Activated naive CD4-positive, alpha-beta T cell treated with anti-CD3 and anti-CD28 coated beads for 36 hours (primary cell): Measurements from ENCODE around the gene SLC12A4. TPM values are rescaled to one million over a fixed set of nuclear protein-coding genes. Genes with fewer than 3 reads are reported as not detected.
A peak's percentile ranks its signal among the peaks of the same experiment; 100 is the strongest.

Experiments
- CTCF ChIA-PET: fragments of 350-600 bp; sonication (Branson Sonifier 250); formaldehyde crosslinking; loops from one replicate; lab custom pipeline; 2021; ENCODE audit warnings: antibody characterized with exemption; lab: Charles Lee
- DNase-seq: peaks from one replicate; pipeline ENCODE4 v3.0.0-alpha.2; 2020
- H3K27ac Mint-ChIP-seq: one replicate; pipeline ENCODE4 v1.8.0; 2021; ENCODE audit warnings: mild to moderate bottlenecking, mixed read lengths
- H3K27me3 Mint-ChIP-seq: one replicate; pipeline ENCODE4 v1.8.0; 2021; ENCODE audit warnings: low read depth, mixed read lengths
- H3K36me3 Mint-ChIP-seq: one replicate; pipeline ENCODE4 v1.8.0; 2021; ENCODE audit warnings: low read depth, mixed read lengths
- H3K4me1 Mint-ChIP-seq: one replicate; pipeline ENCODE4 v1.8.0; 2021; ENCODE audit warnings: low read depth, mixed read lengths
- H3K4me3 Mint-ChIP-seq: one replicate; pipeline ENCODE4 v1.8.0; 2021; ENCODE audit warnings: mild to moderate bottlenecking, moderate library complexity, mixed read lengths
- H3K9me3 Mint-ChIP-seq: one replicate; pipeline ENCODE4 v1.8.0; 2021; ENCODE audit warnings: mixed read lengths
- intact Hi-C: fragments of 100-400 bp; cut with micrococcal nuclease; formaldehyde crosslinking; loops from one replicate; pipeline ENCODE4 v1.15.1; 2023
- total RNA-seq, 2 experiments: library from RNA; stranded (reverse); gene quantifications; one replicate each; pipeline ENCODE4 v1.2.3, GENCODE V29; 2021

The SLC12A4 gene
- total RNA-seq, 2 experiments from 2014 or later: 24.3 to 28.9 TPM

GRCh38 chr16:67967183-67967957 is 1.1 kb downstream of the SLC12A4 start:
- H3K4me1 Mint-ChIP-seq: peaks cover 10% of the 10 kb centered on the region

GRCh38 chr16:67966549-67967182 is 1.8 kb downstream of the SLC12A4 start:
- intact Hi-C loops: no loop called here
- CTCF ChIA-PET: interaction anchor here (0.6 to 1.4 kb wide), 3 partner anchors 74 to 93 kb away, joined by 3 to 4 read pairs (median 3); no protein-coding TSS in a partner anchor
- H3K4me3 Mint-ChIP-seq: peak overlapping the region; percentile 97
- H3K9me3 Mint-ChIP-seq: no peaks in the 10 kb centered on the region
- no peaks in the 10 kb centered on the region for H3K27me3 Mint-ChIP-seq
- H3K4me1 Mint-ChIP-seq: peaks cover 10% of the 10 kb centered on the region
- H3K27ac Mint-ChIP-seq: no peak overlapping the region
- peaks cover 3% of the 10 kb centered on the region for H3K36me3 Mint-ChIP-seq
- DNase-seq: no peak

More at GRCh38 chr16:67967183-67967957, 1.1 kb downstream of the SLC12A4 start:
- peak overlapping the region; percentile 97 for H3K4me3 Mint-ChIP-seq
- peaks cover 3% of the 10 kb centered on the region for H3K36me3 Mint-ChIP-seq
- H3K27ac Mint-ChIP-seq: peak overlapping the region; percentile 78
- peak; percentile 50 for DNase-seq
- intact Hi-C loops: no loop called here
- H3K9me3 Mint-ChIP-seq: no peaks in the 10 kb centered on the region
- no peaks in the 10 kb centered on the region for H3K27me3 Mint-ChIP-seq
- CTCF ChIA-PET: interaction anchor here (1.1 to 1.4 kb wide), 2 partner anchors 73 to 84 kb away, joined by 3 to 4 read pairs; no protein-coding TSS in a partner anchor

GRCh38 chr16:67965668-67966548 is 2.5 kb downstream of the SLC12A4 start:
- H3K4me3 Mint-ChIP-seq: no peak overlapping the region

GRCh38 chr16:67964477-67965131 is 3.8 kb downstream of the SLC12A4 start:
- Mint-ChIP-seq H3K4me1 (peaks cover 10% of the 10 kb centered on the region), H3K27ac (no peak overlapping the region), H3K36me3 (peaks cover 3% of the 10 kb centered on the region), H3K9me3 (no peaks in the 10 kb centered on the region), H3K4me3 (no peak overlapping the region), H3K27me3 (no peaks in the 10 kb centered on the region)
- intact Hi-C loops: no loop called here
- no peak for DNase-seq
- CTCF ChIA-PET: interaction anchor here (1.2 to 1.4 kb wide), 2 partner anchors 22 to 76 kb away, joined by 3 to 5 read pairs; no protein-coding TSS in a partner anchor

More at GRCh38 chr16:67965668-67966548, 2.5 kb downstream of the SLC12A4 start:
- intact Hi-C loops: no loop called here
- peaks cover 3% of the 10 kb centered on the region for H3K36me3 Mint-ChIP-seq
- CTCF ChIA-PET: interaction anchor here (0.6 to 1.4 kb wide), 6 partner anchors 24 to 103 kb away, joined by 3 to 5 read pairs (median 3); no protein-coding TSS in a partner anchor
- H3K27me3 Mint-ChIP-seq: no peaks in the 10 kb centered on the region
- peaks cover 10% of the 10 kb centered on the region for H3K4me1 Mint-ChIP-seq
- H3K27ac Mint-ChIP-seq: no peak overlapping the region
- DNase-seq: no peak
- H3K9me3 Mint-ChIP-seq: no peaks in the 10 kb centered on the region

- DNase-seq: no peak
- CTCF ChIA-PET: interaction anchor here (1.1 kb wide), 1 partner anchor 77 kb away, joined by 4 read pairs; no protein-coding TSS in a partner anchor
- Mint-ChIP-seq H3K27ac (no peak overlapping the region), H3K9me3 (no peaks in the 10 kb centered on the region), H3K36me3 (peaks cover 3% of the 10 kb centered on the region), H3K4me3 (no peak overlapping the region), H3K27me3 (no peaks in the 10 kb centered on the region), H3K4me1 (peaks cover 10% of the 10 kb centered on the region)
- intact Hi-C loops: no loop called here
Observed at GRCh38 chr16:67963662-67964321, 4.6 kb downstream of the SLC12A4 start.

GRCh38 chr16:67963292-67963661 is 5.2 kb downstream of the SLC12A4 start:
- no peaks in the 10 kb centered on the region for H3K27me3 Mint-ChIP-seq
- H3K4me1 Mint-ChIP-seq: peaks cover 10% of the 10 kb centered on the region
- CTCF ChIA-PET: interaction anchor here (0.7 to 1.1 kb wide), 2 partner anchors 77 to 297 kb away, joined by 3 to 4 read pairs; no protein-coding TSS in a partner anchor
- H3K27ac Mint-ChIP-seq: no peak overlapping the region
- intact Hi-C loops: no loop called here
- H3K9me3 Mint-ChIP-seq: no peaks in the 10 kb centered on the region
- DNase-seq: no peak
- peaks cover 6% of the 10 kb centered on the region for H3K36me3 Mint-ChIP-seq
- H3K4me3 Mint-ChIP-seq: no peak overlapping the region

- CTCF ChIA-PET: interaction anchor here (0.6 to 1.1 kb wide), 2 partner anchors 145 to 238 kb away, joined by 3 read pairs; no protein-coding TSS in a partner anchor
- no peak overlapping the region for H3K4me3 Mint-ChIP-seq
- DNase-seq: no peak
- intact Hi-C loops: no loop called here
- no peak overlapping the region for H3K27ac Mint-ChIP-seq
- peaks cover 7% of the 10 kb centered on the region for H3K36me3 Mint-ChIP-seq
- H3K27me3 Mint-ChIP-seq: no peaks in the 10 kb centered on the region
- peaks cover 5% of the 10 kb centered on the region for H3K4me1 Mint-ChIP-seq
- H3K9me3 Mint-ChIP-seq: no peaks in the 10 kb centered on the region
Observed at GRCh38 chr16:67962135-67962534, 6.3 kb downstream of the SLC12A4 start.

GRCh38 chr16:67961551-67961957 is 6.9 kb downstream of the SLC12A4 start:
- H3K36me3 Mint-ChIP-seq: peaks cover 7% of the 10 kb centered on the region
- intact Hi-C loops: no loop called here
- CTCF ChIA-PET: interaction anchor here (0.6 to 1.1 kb wide), 2 partner anchors 145 to 237 kb away, joined by 3 read pairs; no protein-coding TSS in a partner anchor
- no peaks in the 10 kb centered on the region for H3K27me3 Mint-ChIP-seq
- no peak overlapping the region for H3K27ac Mint-ChIP-seq
- no peak overlapping the region for H3K4me3 Mint-ChIP-seq
- no peaks in the 10 kb centered on the region for H3K9me3 Mint-ChIP-seq
- H3K4me1 Mint-ChIP-seq: peaks cover 2% of the 10 kb centered on the region
- no peak for DNase-seq

GRCh38 chr16:67959536-67960329 is 8.7 kb downstream of the SLC12A4 start:
- CTCF ChIA-PET: interaction anchor here (0.5 to 1.4 kb wide), 5 partner anchors 11 to 81 kb away, joined by 3 to 5 read pairs (median 3); no protein-coding TSS in a partner anchor
- Mint-ChIP-seq H3K36me3 (peaks cover 7% of the 10 kb centered on the region), H3K9me3 (no peaks in the 10 kb centered on the region), H3K4me3 (no peak overlapping the region), H3K27ac (no peak overlapping the region), H3K4me1 (no peaks in the 10 kb centered on the region), H3K27me3 (no peaks in the 10 kb centered on the region)
- intact Hi-C loops: no loop called here
- DNase-seq: no peak

- Mint-ChIP-seq H3K4me3 (no peak overlapping the region), H3K4me1 (no peaks in the 10 kb centered on the region), H3K27me3 (no peaks in the 10 kb centered on the region), H3K36me3 (peaks cover 5% of the 10 kb centered on the region), H3K27ac (no peak overlapping the region), H3K9me3 (no peaks in the 10 kb centered on the region)
- intact Hi-C loops: no loop called here
- CTCF ChIA-PET: no interaction called here
- no peak for DNase-seq
Observed at GRCh38 chr16:67957622-67958021, 10.8 kb downstream of the SLC12A4 start.
